ENCODE measurements around the gene ORMDL3. TPM values are rescaled to one million over a fixed set of nuclear protein-coding genes. Genes with fewer than 3 reads are reported as not detected.

The ORMDL3 gene
- total RNA-seq, 2 experiments from 2014 or later: 62.6 to 65.9 TPM

GRCh38 chr17:39971076-39971603 lies 43.7 kb upstream of the ORMDL3 start:
- no peak overlapping the region for H3K4me2 ChIP-seq (ENCODE audit: low read length)
- no peak overlapping the region for H2AFZ ChIP-seq (ENCODE audit: low read length)
- no peak for DNase-seq (ENCODE audit: low spot score)
- no TSS peak for BruUV-seq (replicated peaks)
- ChIA-PET CTCF (ENCODE audit: unreplicated experiment) (no interaction called here), POLR2A (interaction anchor here (0.6 kb wide), 1 partner anchor 66 kb away, joined by 3 read pairs; no protein-coding TSS in a partner anchor)
- intact Hi-C loops (cut with micrococcal nuclease; ENCODE audit: unreplicated experiment): no loop called here
- no peak for TF ChIP-seq EZH2phosphoT487 (IDR thresholded peaks at IDR 0.05; ENCODE audit: borderline replicate concordance, low read depth, low read length)
- no peak for TF ChIP-seq CTCF (conservative IDR thresholded peaks at IDR 0.05; ENCODE audit: low read length)
- H3K4me1 ChIP-seq (ENCODE audit: insufficient read depth, low read length, poor library complexity, severe bottlenecking): peaks cover 7% of the 10 kb centered on the region
- H3K9me2 ChIP-seq (ENCODE audit: insufficient read depth, low read length): no peaks in the 10 kb centered on the region
- H3K27ac ChIP-seq (ENCODE audit: low read depth, low read length, poor library complexity, severe bottlenecking): no peak overlapping the region
- no peaks in the 10 kb centered on the region for H4K20me1 ChIP-seq (ENCODE audit: insufficient read depth, low read length)
- no peak overlapping the region for H3K4me3 ChIP-seq (ENCODE audit: low read depth, low read length, poor library complexity, severe bottlenecking)
- H3K36me3 ChIP-seq (ENCODE audit: insufficient read depth, low read length): no peaks in the 10 kb centered on the region
- no peaks in the 10 kb centered on the region for H3K79me2 ChIP-seq (ENCODE audit: insufficient read depth, low read depth, low read length)
- no peaks in the 10 kb centered on the region for H3K9me3 ChIP-seq (ENCODE audit: low read length)

- H3K9me3 ChIP-seq (ENCODE audit: low read length): no peaks in the 10 kb centered on the region
- H3K4me3 ChIP-seq (ENCODE audit: low read depth, low read length, poor library complexity, severe bottlenecking): no peak overlapping the region
- H3K4me1 ChIP-seq (ENCODE audit: insufficient read depth, low read length, poor library complexity, severe bottlenecking): peaks cover 7% of the 10 kb centered on the region
- intact Hi-C loops (cut with micrococcal nuclease; ENCODE audit: unreplicated experiment): no loop called here
- no peaks in the 10 kb centered on the region for H3K36me3 ChIP-seq (ENCODE audit: insufficient read depth, low read length)
- TF ChIP-seq EZH2phosphoT487 (IDR thresholded peaks at IDR 0.05; ENCODE audit: borderline replicate concordance, low read depth, low read length) (no peak), CTCF (conservative IDR thresholded peaks at IDR 0.05; ENCODE audit: low read length) (no peak)
- DNase-seq (ENCODE audit: low spot score): no peak
- BruUV-seq (replicated peaks): no TSS peak
- ChIA-PET POLR2A (interaction anchor here (1.9 kb wide), 1 partner anchor 10 kb away, joined by 6 read pairs; the partner anchor contains the start of gene PSMD3), CTCF (ENCODE audit: unreplicated experiment) (no interaction called here)
- H3K4me2 ChIP-seq (ENCODE audit: low read length): no peak overlapping the region
- H2AFZ ChIP-seq (ENCODE audit: low read length): no peak overlapping the region
- H4K20me1 ChIP-seq (ENCODE audit: insufficient read depth, low read length): no peaks in the 10 kb centered on the region
- no peaks in the 10 kb centered on the region for H3K79me2 ChIP-seq (ENCODE audit: insufficient read depth, low read depth, low read length)
- H3K9me2 ChIP-seq (ENCODE audit: insufficient read depth, low read length): no peaks in the 10 kb centered on the region
- H3K27ac ChIP-seq (ENCODE audit: low read depth, low read length, poor library complexity, severe bottlenecking): no peak overlapping the region
Measured at GRCh38 chr17:39970157-39970692, 42.8 kb upstream of the ORMDL3 start.

- no peak overlapping the region for H3K27ac ChIP-seq (ENCODE audit: low read depth, low read length, poor library complexity, severe bottlenecking)
- H4K20me1 ChIP-seq (ENCODE audit: insufficient read depth, low read length): no peaks in the 10 kb centered on the region
- no peaks in the 10 kb centered on the region for H3K9me2 ChIP-seq (ENCODE audit: insufficient read depth, low read length)
- no peaks in the 10 kb centered on the region for H3K36me3 ChIP-seq (ENCODE audit: insufficient read depth, low read length)
- H3K4me3 ChIP-seq (ENCODE audit: low read depth, low read length, poor library complexity, severe bottlenecking): no peak overlapping the region
- H3K79me2 ChIP-seq (ENCODE audit: insufficient read depth, low read depth, low read length): no peaks in the 10 kb centered on the region
- no peaks in the 10 kb centered on the region for H3K9me3 ChIP-seq (ENCODE audit: low read length)
- H3K4me1 ChIP-seq (ENCODE audit: insufficient read depth, low read length, poor library complexity, severe bottlenecking): peaks cover 7% of the 10 kb centered on the region
- intact Hi-C loops (cut with micrococcal nuclease; ENCODE audit: unreplicated experiment): no loop called here
- ChIA-PET CTCF (ENCODE audit: unreplicated experiment) (no interaction called here), POLR2A (interaction anchor here (1.9 kb wide), 1 partner anchor 10 kb away, joined by 6 read pairs; the partner anchor contains the start of gene PSMD3)
- BruUV-seq (replicated peaks): no TSS peak
- H2AFZ ChIP-seq (ENCODE audit: low read length): no peak overlapping the region
- H3K4me2 ChIP-seq (ENCODE audit: low read length): no peak overlapping the region
- TF ChIP-seq EZH2phosphoT487 (IDR thresholded peaks at IDR 0.05; ENCODE audit: borderline replicate concordance, low read depth, low read length): no peak
- TF ChIP-seq CTCF (conservative IDR thresholded peaks at IDR 0.05; ENCODE audit: low read length): no peak
- no peak for DNase-seq (ENCODE audit: low spot score)
Measured at GRCh38 chr17:39969375-39969774, 42.0 kb upstream of the ORMDL3 start.
